GM18502 (cell line): ENCODE results near the gene PTER.

Experiments
- ATAC-seq: cut with Tn5 transposase; IDR thresholded peaks from one replicate; pipeline ENCODE4 v1.9.1; 2021; ENCODE audit warnings: mild to moderate bottlenecking; ENCODE audit not compliant: unreplicated experiment, poor library complexity

PTER gene

GRCh38 chr10:16527452-16527851, 90.6 kb downstream of the PTER start:
- ATAC-seq: no peak

GRCh38 chr10:16529853-16530252, 93.0 kb downstream of the PTER start:
- ATAC-seq: no peak

GRCh38 chr10:16536155-16536554, 99.3 kb downstream of the PTER start:
- ATAC-seq: no peak

DNA sequence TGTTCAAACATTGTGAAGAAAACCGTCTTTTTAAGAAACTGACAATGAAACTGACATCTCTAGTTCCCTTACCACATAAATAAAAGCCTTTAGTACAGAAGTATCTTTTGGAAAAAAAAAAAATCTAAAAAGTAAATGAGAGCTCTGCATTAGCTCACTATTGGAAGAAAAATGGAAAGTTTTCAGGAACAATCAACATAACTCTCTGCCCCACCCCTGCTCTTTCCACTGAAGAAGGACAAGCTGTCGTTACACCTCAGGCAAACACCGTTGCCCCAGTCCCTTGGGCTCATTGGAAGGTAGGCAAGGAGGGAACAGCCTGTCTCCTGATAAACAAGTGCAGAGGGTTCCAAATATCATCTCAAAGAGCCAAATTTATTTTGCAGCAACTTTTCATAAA, 107.3 kb downstream of the PTER start:
- no peak for ATAC-seq

- no peak for ATAC-seq
Observed at GRCh38 chr10:16544591-16544990, 107.8 kb downstream of the PTER start.

DNA sequence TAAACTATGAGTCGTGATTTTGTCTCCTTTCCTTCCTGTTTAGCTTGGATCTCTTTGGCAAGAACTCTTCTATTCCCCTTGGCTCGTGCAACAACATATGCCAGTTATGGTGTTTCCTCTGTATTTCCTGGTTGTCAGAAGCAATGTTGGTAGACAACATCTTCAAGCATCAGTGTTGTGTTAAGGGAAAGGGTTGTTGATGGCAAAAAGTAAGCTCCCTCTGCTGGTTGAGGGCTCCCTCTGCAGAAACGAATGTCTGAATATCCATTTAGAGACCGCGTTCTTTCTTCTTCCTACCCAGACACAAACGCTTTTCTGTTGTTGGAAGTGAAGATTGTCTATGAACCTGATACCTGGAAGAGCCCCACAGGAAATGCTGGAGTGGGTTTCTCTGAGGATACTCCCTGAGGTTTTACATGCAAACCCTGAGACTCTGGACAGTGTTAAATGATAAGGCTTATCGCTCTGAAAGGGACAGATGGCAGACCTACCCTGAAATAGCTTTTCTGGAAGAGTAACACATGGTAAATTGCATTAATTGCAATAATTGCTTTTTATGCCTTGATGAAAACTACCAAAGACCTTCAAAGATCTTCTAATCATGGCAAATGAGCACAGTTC, 108.4 kb downstream of the PTER start:
- ATAC-seq: peak; percentile 75

DNA sequence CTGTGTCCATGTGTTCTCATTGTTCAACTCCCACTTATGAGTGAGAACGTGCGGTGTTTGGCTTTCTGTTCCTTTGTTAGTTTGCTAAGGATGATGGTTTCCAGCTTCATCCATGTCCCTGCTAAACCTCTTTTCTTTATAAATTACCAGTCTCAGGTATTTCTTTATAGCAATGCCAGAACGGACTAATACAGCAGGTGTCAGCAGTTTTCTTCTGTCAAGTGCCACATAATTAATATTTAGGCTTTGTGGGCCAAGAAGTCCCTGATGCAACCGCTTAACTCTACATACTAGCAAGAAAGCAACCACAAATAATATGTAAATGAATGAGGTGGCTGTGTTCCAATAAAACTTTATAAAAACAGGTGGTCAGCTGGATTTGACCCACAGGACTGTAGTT, 111.2 kb downstream of the PTER start:
- no peak for ATAC-seq

DNA sequence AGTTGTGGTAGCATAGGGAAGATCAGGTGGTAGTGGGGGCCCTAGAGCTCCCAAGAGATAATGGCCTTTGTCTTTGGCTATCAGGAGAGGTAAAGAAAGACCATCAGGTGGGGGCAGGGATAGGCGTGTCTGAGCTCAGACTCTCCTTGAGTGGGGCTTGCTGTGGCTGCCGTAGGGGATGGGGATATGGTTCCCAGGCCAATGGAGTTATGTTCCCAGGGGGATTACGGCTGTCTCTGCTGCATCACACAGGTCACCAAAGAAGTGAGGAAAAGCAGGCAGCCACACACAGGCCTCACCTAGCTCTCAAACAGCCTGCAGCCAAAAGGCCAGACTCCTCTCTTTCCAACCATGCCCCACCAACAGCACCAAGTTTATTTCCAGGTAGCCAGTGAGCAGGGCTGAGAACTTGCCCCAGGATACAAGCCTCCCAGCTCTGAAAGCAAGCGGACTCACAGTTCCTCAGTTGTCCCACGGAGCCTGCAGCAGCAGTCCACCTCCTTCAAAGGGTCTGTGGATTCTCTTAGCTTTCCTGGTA, 122.5 kb downstream of the PTER start:
- ATAC-seq: no peak

GRCh38 chr10:16562891-16563290, 126.1 kb downstream of the PTER start:
- no peak for ATAC-seq
